ENCODE results near the gene ADGRE2. TPM values are rescaled to one million over a fixed set of nuclear protein-coding genes. Genes with fewer than 3 reads are reported as not detected.

ADGRE2 gene
- total RNA-seq, 1 donor from 2014 or later: 0.26 TPM

DNA sequence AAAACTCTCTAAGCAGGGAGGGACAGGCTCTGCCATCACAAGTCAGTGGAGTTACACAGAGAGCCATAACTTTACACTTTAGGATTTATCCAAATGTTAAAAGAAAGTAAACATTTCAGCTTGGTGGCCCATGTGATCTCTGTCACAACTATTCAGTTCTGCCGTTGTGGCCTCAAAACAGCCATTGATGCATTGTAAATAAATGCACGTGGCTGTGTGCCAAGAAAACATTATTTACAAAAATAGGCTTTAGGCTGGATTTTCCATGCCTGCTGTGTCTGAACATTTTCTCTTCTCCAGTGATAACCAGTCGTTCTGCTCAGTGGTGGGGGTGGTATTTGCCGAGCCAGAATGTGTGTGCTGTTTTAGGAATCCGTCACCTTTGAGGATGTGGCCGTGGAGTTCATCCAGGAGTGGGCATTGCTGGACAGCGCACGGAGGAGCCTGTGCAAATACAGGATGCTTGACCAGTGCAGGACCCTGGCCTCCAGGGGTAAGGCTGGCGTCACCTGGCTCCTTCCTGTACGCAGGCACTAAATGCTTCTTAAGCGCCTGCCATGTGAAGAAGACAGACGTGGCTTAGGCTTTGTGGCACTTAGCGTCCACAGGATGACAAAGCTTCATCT is 83.6 kb downstream of the ADGRE2 start:
- H3K36me3 ChIP-seq (ENCODE audit: control insufficient read depth, insufficient read depth, low read length): peaks cover 10% of the 10 kb centered on the region
- no peak for FAIRE-seq
- no peaks in the 10 kb centered on the region for H3K27me3 ChIP-seq (ENCODE audit: control insufficient read depth, insufficient read depth, low read length)
- TF ChIP-seq, protein P1, sequence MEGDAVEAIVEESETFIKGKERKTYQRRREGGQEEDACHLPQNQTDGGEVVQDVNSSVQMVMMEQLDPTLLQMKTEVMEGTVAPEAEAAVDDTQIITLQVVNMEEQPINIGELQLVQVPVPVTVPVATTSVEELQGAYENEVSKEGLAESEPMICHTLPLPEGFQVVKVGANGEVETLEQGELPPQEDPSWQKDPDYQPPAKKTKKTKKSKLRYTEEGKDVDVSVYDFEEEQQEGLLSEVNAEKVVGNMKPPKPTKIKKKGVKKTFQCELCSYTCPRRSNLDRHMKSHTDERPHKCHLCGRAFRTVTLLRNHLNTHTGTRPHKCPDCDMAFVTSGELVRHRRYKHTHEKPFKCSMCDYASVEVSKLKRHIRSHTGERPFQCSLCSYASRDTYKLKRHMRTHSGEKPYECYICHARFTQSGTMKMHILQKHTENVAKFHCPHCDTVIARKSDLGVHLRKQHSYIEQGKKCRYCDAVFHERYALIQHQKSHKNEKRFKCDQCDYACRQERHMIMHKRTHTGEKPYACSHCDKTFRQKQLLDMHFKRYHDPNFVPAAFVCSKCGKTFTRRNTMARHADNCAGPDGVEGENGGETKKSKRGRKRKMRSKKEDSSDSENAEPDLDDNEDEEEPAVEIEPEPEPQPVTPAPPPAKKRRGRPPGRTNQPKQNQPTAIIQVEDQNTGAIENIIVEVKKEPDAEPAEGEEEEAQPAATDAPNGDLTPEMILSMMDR (IDR thresholded peaks at IDR 0.05; ENCODE audit: insufficient read depth, low read length, severe bottlenecking): no peak
- no peak overlapping the region for H3K4me3 ChIP-seq (ENCODE audit: low read depth, low read length)
- no peak for DNase-seq (ENCODE audit: low read depth)

DNA sequence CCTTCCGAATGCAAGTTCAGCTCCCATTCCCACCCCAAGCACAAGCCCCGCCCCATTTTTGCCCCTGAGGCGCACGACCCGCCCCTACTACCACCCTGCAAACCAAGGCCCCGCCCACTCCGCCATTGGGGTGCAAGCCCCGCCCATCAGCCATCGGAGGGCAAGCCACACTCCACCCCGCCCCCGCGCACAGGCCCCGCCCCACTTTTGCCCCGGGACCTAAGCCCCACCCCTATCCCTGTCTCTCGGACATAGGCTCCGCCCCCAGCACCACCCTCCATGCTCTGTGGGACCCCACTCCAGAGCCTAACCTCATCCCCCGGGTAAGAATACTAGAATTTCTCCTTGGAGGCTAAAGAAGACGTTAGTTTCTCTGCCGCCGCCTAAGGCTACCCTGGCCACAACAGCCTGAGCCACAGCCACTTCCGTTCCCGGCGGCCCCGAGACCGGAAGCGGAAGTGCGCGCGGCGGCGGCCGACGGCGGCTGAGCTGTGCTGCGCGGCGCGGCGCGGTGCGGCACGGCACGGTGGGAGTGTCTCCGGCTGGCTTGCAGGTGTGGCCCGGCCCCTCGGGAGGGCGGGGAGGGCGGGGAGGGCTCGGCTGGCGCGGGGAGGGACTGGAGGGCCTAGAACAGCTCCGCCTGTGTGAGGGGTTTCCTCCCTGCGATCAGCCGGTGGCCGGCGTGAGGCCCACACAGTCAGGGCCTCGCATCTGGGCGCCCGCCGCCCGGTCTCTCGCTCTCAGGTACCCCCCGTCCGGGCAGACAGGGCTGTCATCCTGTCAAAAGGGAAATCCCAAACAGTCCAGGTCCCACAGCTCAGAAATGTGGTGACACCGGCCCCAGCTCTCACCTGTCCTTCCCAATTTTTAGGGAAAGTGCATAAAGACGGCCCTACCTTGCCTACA is 88.5 kb downstream of the ADGRE2 start, which contains the start of gene ZNF333:
TSS of gene ZNF333 (plus strand) at position 451 of the 906 bp plus-strand sequence. CDS start 3,444 bp downstream, outside the sequence.
- FAIRE-seq: no peak
- H3K36me3 ChIP-seq (ENCODE audit: control insufficient read depth, insufficient read depth, low read length): peaks cover under 1% of the 10 kb centered on the region

GRCh38 chr19:14686411-14686810 is 91.9 kb downstream of the ADGRE2 start:
- DNase-seq (ENCODE audit: low read depth) (peak; percentile 35), FAIRE-seq (no peak)
- TF ChIP-seq, protein P1 (IDR thresholded peaks at IDR 0.05; ENCODE audit: insufficient read depth, low read length, severe bottlenecking): peak; percentile 17

More for the DNA sequence above, 88.5 kb downstream of the ADGRE2 start, which contains the start of gene ZNF333:
- Histone ChIP-seq H3K4me3 (ENCODE audit: low read depth, low read length) (peak within 1 kb of the TSS; percentile 87), H3K27me3 (ENCODE audit: control insufficient read depth, insufficient read depth, low read length) (no peaks in the 10 kb centered on the region)
- peak; percentile 67 for DNase-seq (ENCODE audit: low read depth)
- TF ChIP-seq, protein P1 (IDR thresholded peaks at IDR 0.05; ENCODE audit: insufficient read depth, low read length, severe bottlenecking): no peak

DNA sequence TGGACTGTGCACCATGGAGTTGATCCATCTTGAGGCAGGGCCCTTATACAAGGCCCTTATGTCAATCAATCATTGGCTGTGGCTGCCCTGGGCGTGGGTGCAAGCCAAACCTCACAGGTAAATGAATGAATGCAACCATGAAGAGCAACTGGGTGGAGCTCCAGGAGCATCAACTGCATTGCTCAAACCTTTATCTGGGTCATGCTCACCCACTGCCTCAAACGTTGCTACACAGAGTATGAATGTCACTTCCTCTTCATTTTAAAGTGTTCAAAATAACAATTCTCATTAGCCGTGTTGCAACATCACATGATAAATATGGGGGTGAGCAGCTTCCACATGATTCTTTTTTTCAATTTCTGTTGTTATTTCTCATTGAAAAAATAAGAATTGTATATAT is 94.9 kb downstream of the ADGRE2 start:
- Histone ChIP-seq H3K27me3 (ENCODE audit: control insufficient read depth, insufficient read depth, low read length) (no peaks in the 10 kb centered on the region), H3K4me3 (ENCODE audit: low read depth, low read length) (no peak overlapping the region), H3K36me3 (ENCODE audit: control insufficient read depth, insufficient read depth, low read length) (no peaks in the 10 kb centered on the region)
- TF ChIP-seq, protein P1 (IDR thresholded peaks at IDR 0.05; ENCODE audit: insufficient read depth, low read length, severe bottlenecking): no peak
- no peak for FAIRE-seq
- DNase-seq (ENCODE audit: low read depth): no peak

More at GRCh38 chr19:14686411-14686810, 91.9 kb downstream of the ADGRE2 start:
- Histone ChIP-seq H3K4me3 (ENCODE audit: low read depth, low read length) (no peak overlapping the region), H3K36me3 (ENCODE audit: control insufficient read depth, insufficient read depth, low read length) (no peaks in the 10 kb centered on the region), H3K27me3 (ENCODE audit: control insufficient read depth, insufficient read depth, low read length) (no peaks in the 10 kb centered on the region)

Other genes with a start within 250 kb of the ADGRE2 start
- gene TECR, start 249.0 kb downstream of the ADGRE2 start, total RNA-seq: 20.0 and 46.3 TPM in 2 replicates
- gene NDUFB7, start 206.5 kb downstream of the ADGRE2 start, total RNA-seq: 192 and 347 TPM in 2 replicates
- gene CLEC17A, start 195.5 kb downstream of the ADGRE2 start, total RNA-seq: not detected in 2 replicates
- not detected in 2 replicates for gene ADGRE3, start 103.7 kb downstream of the ADGRE2 start, total RNA-seq
- gene ZNF333, start 88.5 kb downstream of the ADGRE2 start, total RNA-seq: 12.3 and 22.9 TPM in 2 replicates
- gene OR7A5, start 56.6 kb upstream of the ADGRE2 start, total RNA-seq: not detected in 2 replicates
- gene OR7C1, start 56.6 kb upstream of the ADGRE2 start, total RNA-seq: under 0.01 TPM in 1 of 2 replicates, not detected in the other
- gene OR7A10, start 70.4 kb upstream of the ADGRE2 start, total RNA-seq: not detected in 2 replicates
- gene OR7A17, start 107.6 kb upstream of the ADGRE2 start, total RNA-seq: not detected in 2 replicates
- gene OR7C2, start 162.9 kb upstream of the ADGRE2 start, total RNA-seq: not detected in 2 replicates
- not detected in 2 replicates for gene SLC1A6, start 201.3 kb upstream of the ADGRE2 start, total RNA-seq